RKO (cell line): ENCODE measurements around the gene PCSK6.
"Not testable (repeated sequence)": the region's sequence is repeated elsewhere in the genome, so short reads cannot be mapped to it uniquely, and the experiment has no call there.

Experiments used
- DNase-seq: peaks from one replicate; pipeline ENCODE4 v3.0.0-alpha.2; 2016; ENCODE audit warnings: low spot score

Gene PCSK6

GRCh38 chr15:101308604-101309435 lies 180.7 kb downstream of the PCSK6 start:
- DNase-seq: no peak

GRCh38 chr15:101307897-101308603 lies 181.5 kb downstream of the PCSK6 start:
- no peak for DNase-seq

GRCh38 chr15:101307048-101307896 lies 182.2 kb downstream of the PCSK6 start:
- no peak for DNase-seq

DNA sequence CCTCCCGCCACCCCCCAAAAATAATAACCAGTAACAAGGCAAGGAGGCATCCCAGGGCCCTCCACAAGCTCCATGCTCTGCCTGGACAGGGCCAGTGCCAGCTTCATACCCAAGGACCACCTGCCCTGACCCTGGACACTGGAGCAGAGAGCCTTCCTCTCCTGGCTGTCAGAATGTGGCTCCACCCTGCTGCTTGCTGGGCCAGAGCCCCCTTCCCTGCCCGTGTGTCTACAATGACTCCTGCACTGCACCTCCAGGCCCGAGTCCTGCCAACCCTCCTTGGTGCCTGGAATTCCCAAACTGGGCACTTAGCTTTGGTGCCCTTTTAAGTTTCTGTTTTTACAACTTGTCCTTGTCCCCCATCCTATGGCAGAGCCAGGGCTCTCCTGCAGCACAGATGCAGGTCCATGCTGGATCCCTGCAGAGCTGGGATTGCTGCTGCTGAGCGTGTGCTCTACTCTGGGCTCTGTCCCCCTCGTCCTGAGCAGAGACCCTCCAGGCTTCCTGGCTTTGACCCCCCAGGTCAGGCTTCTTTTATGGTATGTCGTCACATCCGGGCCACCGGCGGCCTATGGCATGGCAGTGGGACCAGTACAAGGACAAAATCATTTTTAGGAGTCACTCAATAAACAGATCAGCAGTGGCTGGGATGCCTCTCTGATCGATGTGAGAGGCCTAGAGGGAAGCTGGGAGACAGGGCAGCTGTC lies 183.0 kb downstream of the PCSK6 start:
- no peak for DNase-seq

DNA sequence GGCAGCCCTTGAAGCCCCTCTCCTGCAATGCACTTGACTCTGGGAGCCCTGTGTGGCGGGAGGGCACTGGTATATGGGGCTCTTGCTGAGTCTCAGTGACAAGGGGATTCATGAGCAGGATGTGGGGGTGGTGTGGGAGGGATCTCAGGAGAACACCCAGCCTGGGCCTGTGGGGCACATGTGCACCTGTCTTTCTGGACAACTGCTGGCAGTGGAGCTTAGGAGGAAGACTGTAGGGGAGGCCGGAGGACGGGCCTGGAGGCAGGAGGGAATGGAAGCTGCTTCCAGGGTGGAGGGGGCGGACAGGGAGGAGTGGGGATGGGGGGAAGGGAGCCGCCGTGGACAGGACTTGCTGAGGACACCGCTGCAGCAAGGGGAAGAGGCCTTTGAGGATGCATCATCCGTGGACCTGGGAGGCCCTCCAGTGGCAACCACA lies 183.7 kb downstream of the PCSK6 start:
- DNase-seq: no peak

GRCh38 chr15:101303408-101303807 lies 186.1 kb downstream of the PCSK6 start:
- no peak for DNase-seq

DNA sequence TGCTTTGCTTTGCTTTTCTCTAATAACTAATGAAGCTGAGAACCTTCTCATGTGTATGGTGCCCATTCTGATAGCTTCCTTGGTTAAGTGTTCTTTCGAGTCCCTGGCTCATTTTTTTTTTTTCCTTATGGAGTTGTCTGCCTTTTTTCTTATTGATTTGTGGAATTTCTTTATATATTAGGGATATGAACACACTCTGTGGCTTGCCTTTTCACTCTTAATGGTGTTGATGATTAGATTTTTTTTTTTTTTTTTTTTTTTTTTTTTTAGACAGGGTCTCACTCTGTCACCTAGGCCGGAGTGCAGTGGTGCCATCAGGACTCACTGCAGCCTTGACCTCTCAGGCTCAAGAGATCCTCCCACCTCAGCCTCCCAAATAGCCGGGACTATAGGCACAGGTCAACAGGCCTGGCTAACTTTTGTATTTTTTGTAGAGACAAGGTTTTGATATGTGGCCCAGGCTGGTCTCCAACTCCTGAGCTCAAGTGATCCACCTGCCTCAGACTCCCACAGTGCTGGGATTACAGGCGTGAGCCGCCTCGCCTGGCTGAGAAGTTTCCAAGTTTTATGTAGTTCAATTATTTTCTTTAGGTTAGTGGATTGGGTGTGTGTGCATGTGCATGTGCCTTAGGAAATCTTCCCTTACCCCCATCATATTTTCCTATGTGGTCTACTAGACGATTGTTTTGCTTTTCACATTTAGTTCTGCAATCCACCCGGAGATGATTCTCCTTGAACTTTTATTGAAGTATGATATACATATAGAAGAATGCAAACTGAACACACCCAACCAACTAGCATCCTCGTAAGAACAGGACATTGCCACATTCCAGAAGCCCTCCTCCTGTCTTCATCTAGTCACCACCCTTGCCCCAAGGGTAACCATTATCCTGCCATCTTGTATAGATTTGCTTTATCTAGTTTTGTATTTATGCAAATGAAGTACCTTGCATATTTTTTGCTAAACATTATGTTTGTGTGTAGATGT lies 192.8 kb downstream of the PCSK6 start:
- peak; percentile 25 for DNase-seq

DNA sequence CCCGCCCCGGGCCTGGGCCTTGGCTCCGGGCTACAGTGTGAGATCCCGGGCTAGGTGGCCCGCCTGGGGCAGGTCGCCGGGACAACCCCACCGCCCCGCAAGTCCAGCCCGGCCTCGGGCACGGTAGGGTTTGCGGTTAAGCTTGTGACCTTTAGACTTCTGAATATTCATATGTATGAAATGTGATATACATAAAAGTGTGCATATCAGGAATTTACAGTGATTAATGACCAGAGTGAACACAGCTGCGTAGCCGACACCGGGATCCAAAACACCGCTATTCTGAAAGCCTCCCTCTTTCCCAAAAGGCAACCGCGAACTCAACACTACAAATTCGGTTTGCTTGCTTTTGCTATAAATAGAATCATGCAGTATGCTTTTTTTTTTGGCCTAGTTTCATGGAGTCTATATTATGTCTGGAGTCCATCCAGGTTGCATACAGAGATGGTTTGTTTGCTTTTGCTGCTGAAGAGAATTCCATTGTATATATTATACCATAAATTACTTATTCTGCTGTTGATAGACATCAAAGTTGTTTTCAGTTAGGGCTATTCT lies 193.8 kb downstream of the PCSK6 start:
- peak; percentile 65 for DNase-seq

DNA sequence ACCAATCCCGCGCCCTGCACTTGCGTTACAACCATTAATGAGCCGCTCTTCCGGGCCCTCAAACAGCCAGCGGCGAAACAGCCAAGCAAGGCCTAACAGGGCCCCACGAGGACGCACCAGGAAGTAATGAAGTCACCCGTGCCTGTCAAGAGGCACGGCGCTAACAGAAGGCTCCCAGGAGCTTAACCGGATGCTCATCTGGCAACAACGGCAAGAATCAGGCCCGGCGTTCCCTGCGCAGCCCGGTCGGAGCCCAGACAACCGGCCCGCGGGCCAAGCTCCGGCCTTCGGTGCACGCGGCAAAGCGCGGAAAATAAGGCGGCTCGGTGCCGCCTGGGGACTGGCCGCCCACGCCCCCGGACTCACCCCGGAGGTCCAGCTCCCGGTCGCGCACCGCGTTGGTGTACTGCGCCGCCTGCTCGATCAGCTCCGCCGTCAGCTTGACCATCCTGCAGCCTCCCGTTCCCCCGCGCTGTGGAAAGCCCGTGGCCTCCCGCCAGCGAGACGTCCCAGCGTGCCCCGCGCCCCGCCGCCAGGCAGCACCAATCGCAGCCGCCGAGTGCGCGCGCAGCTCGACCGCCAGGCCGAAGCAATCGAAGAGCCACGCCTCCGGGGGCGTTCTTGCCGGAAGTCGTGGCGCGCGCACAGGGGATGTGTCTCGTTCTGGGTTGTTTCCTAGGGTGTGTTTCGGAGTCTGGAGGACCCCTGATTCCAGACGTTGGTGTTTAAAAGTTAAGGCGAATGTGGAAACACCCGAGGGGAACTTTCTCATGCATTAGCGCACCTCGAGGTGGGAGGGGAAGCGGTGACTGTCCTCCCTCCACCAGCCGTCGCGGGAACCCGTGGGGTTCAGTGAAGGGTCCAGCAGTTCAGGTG lies 194.5 kb downstream of the PCSK6 start, which contains the start of gene SNRPA1:
Gene SNRPA1, minus strand, starts transcription at position 518 of the 876 bp plus-strand sequence. Its CDS starts 70 bp downstream, at position 448.
- peak; percentile 96 for DNase-seq

DNA sequence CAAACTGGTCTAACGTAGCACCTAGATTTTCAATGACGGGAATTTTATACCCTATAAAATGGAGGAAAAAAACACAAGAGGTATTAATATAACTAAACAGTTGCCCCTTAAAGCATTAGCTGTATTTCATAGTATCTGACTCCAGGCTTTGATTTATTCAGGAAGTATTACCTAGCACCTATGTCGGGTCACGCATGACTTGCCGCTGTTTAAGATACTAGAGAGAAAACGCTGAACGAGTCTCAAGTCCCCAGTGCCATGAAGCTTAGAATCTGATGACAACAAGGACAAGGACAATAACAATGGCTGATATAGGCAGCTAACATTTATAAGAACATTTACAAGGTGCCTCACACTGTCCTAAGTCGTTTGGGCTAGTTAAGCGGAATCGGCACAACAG lies 196.4 kb downstream of the PCSK6 start:
- DNase-seq: peak; percentile 40

DNA sequence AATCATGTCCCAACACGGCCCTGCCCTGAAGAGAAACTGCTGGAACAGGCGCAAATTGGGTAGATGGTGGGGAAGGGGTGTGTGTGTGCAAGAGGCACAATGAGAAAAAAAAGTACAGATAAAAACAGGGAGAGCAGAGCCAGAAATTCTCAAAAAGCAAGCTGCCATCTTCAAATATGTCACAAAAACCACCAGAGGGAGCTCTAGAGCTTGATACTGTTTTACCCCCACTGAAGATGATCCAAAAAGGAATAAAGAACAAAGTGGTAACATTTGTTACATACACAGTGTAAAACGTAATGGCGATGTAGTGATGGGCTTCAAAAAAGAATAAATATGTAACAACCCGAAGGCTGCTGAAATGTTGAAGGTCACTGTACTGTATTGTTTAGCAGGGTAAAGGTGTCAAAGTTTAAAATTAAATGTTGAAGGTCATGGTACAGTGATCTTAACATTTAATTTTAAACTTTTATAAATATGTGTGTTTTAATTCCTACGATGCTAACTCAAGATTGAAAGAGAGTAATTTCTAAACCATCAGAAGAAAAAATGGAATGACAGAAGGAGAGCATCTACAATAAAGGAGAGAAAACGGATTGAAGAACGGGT lies 200.5 kb downstream of the PCSK6 start:
- DNase-seq: peak; percentile 74

DNA sequence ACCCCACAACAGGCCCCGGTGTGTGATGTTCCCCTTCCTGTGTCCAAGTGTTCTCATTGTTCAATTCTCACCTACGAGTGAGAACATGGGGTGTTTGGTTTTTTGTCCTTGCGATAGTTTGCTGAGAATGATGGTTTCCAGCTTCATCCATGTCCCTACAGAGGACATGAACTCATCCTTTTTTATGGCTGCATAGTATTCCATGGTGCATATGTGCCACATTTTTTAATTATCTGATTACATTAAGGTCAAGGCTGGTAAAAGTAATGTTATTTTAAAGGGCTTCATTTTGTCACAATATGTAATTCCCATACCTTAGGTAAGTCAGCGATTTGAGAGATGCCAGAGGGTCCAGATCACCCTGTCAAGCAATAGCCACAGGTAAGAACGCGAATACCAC lies 202.2 kb downstream of the PCSK6 start:
- DNase-seq: not testable (repeated sequence)

DNA sequence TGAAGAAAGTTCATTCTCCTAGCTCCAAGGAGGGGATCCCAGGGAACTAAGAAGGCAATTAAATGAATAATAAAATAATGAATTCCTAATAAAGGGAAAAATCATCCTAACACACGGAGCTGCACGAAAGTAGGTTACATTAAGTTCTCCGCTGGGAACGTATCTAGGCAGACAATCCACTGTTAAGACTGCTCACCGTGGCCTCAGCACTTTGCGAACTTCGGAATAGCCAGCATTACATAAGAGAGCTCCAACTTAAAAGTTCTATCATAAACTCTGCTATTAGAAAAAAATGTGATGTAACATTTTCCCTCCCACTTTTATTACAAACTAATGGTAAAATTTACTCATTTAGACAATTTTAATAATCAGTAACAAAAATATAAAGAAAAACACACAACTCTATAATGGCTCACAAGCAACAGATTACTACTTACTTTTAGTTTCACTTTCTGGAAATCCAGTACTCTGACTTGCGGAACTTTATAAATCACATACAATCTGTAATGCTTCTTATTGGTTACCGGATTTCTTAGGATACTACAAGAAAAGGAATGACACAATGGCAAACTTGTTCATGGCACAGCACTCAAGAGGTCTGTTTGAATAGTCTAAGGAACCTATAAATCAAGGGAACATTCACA lies 202.9 kb downstream of the PCSK6 start:
- DNase-seq: no peak

- no peak for DNase-seq
Observed at GRCh38 chr15:101283931-101284330, 205.6 kb downstream of the PCSK6 start.

GRCh38 chr15:101280007-101280406 lies 209.5 kb downstream of the PCSK6 start:
- DNase-seq: no peak

DNA sequence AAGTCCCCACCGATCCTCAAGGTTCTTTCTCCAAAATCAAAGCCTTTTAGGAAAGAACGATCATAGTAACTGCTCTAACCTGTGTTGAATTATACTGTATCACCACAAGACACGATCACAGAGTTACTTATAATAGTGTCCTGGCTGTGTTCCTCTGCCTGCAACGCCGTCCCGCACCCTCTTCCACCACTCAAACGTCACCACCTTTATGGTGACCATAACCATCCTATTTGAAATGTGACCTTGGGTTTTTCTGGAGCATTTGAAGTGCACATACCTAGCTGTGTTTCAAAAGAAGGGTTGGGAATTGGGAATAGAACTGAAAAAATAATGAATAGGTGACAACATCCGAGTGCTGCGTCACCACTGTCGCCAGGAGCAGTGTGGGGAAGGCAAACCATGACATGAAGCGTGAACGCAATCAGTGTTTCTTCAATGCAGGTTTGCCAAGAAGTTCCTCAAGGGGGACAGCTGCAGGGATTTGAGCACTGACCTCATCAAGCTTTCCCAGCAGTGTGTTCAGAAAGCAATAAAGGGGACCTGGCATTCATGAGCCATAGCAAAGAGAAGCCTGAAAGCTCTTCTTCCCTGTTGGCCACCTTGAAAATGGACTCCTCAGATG lies 211.5 kb downstream of the PCSK6 start:
- peak; percentile 49 for DNase-seq

DNA sequence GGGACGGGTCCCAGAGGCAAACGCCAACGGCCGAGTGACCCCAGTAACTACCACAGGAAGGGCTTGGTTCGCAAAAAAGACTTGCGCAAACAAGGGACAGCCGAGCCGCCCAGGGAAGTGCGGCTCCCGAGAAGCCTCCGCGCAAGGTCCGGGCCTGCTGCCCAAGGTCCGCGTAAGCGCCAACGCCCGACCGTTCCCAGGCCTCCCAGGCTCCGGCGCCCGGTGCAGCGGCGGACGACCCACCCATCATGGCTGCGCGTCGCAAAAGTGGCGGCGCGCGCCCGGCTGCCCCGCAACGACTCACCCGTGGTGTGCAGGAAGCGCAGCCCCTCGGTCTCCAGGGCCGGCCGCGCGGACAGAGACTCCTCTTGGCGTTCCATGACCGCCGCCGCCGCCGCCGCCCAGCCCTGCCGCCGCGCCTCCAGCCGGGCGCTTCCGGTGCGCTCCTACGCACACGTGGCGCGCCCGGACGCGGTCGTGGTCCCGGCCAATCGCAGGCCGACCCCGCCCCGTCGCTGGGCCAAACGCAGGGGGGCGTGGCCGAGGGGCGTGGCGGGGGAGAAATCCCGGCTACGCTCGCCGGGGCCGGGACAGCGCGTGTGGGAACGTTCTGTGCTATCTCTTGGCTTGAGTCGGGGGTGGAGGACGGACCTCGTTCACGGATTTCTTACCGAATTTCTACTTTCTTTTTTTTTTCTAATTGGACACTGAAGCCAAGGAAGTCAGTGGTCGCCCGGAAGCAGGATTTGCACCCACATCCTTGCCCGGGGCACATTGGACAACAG lies 212.3 kb downstream of the PCSK6 start, which contains the start of gene SELENOS:
Gene SELENOS, minus strand, starts transcription at position 448 of the 785 bp plus-strand sequence. Its CDS starts 68 bp downstream, at position 380.
- peak; percentile 90 for DNase-seq
